DND-41 (cell line): Measurements from ENCODE around the gene ZDHHC1.

Source experiments
- ATAC-seq: fragments of 200-7000 bp; cut with Tn5 transposase; 3 replicates; pipeline ENCODE4 v1.9.1; 2021; ENCODE audit warnings: low read depth; ENCODE audit not compliant: insufficient read depth
- DNase-seq: peaks from one replicate; pipeline ENCODE4 v3.0.0-alpha.2; 2020
- H2AFZ ChIP-seq: 2 replicates; pipeline ENCODE4 v1.6.0; 2012; ENCODE audit warnings: low read depth, low read length
- H3K27ac ChIP-seq: 2 replicates; pipeline ENCODE4 v1.5.1; 2012; ENCODE audit warnings: low read length, inconsistent platforms
- H3K27me3 ChIP-seq: fragments of 200-600 bp; sonication (generic); 2 replicates; pipeline ENCODE4 v1.6.0; 2012; ENCODE audit warnings: low read length, mild to moderate bottlenecking, inconsistent platforms; ENCODE audit not compliant: insufficient read depth, poor library complexity
- H3K36me3 ChIP-seq: 2 replicates; pipeline ENCODE4 v1.5.1; 2012; ENCODE audit warnings: low read length, inconsistent platforms; ENCODE audit not compliant: insufficient read depth
- H3K4me1 ChIP-seq: 2 replicates; pipeline ENCODE4 v1.5.1; 2012; ENCODE audit warnings: mild to moderate bottlenecking, low read length; ENCODE audit not compliant: insufficient read depth
- H3K4me2 ChIP-seq: 2 replicates; pipeline ENCODE4 v1.6.0; 2012; ENCODE audit warnings: mild to moderate bottlenecking, moderate library complexity, low read length, inconsistent platforms; ENCODE audit not compliant: insufficient read depth
- H3K4me3 ChIP-seq, 2 experiments: fragments of 200-600 bp in 1 of 2; shearing (Covaris generic) in 1 of 2; 2 replicates each; pipeline ENCODE4 v1.5.1; 2012 to 2016; ENCODE audit warnings: inconsistent platforms in 2 of 2, low read length in 2 of 2, mild to moderate bottlenecking in 2 of 2, low read depth in 1 of 2, moderate library complexity in 1 of 2
- H3K79me2 ChIP-seq: 2 replicates; pipeline ENCODE4 v1.6.0; 2012; ENCODE audit warnings: low read length, inconsistent platforms; ENCODE audit not compliant: insufficient read depth
- H3K9ac ChIP-seq: 2 replicates; pipeline ENCODE4 v1.6.0; 2012; ENCODE audit warnings: low read depth, mild to moderate bottlenecking, inconsistent platforms, low read length, moderate library complexity
- H3K9me3 ChIP-seq: 2 replicates; pipeline ENCODE4 v1.5.1; 2012; ENCODE audit warnings: low read length, moderate library complexity, mild to moderate bottlenecking, inconsistent platforms; ENCODE audit not compliant: insufficient read depth, severe bottlenecking
- H4K20me1 ChIP-seq: 2 replicates; pipeline ENCODE4 v1.6.0; 2012; ENCODE audit warnings: low read length; ENCODE audit not compliant: insufficient read depth
- CTCF ChIP-seq: IDR thresholded peaks from 2 replicates; pipeline ENCODE4 v1.5.1; 2012; ENCODE audit warnings: borderline replicate concordance, low read length, moderate library complexity, mild to moderate bottlenecking; ENCODE audit not compliant: poor library complexity, severe bottlenecking; ENCODE audit errors: extremely low read depth
- EZH2 ChIP-seq: IDR thresholded peaks from 3 replicates; pipeline ENCODE4 v1.6.1; 2012; ENCODE audit warnings: borderline replicate concordance, low read depth, mild to moderate bottlenecking, moderate library complexity, low read length, inconsistent platforms; ENCODE audit not compliant: severe bottlenecking

The ZDHHC1 gene

GRCh38 chr16:67393788-67394154 lies 22.5 kb downstream of the ZDHHC1 start:
- Histone ChIP-seq H4K20me1 (no peaks in the 10 kb centered on the region), H3K36me3 (no peaks in the 10 kb centered on the region), H3K9ac (no peak overlapping the region), H3K4me3 (no peak overlapping the region), H3K4me2 (no peak overlapping the region), H3K27ac (no peak overlapping the region), H3K27me3 (no peaks in the 10 kb centered on the region), H3K79me2 (no peaks in the 10 kb centered on the region), H2AFZ (no peak overlapping the region), H3K4me1 (no peaks in the 10 kb centered on the region), H3K9me3 (no peaks in the 10 kb centered on the region)
- DNase-seq = no peak
- TF ChIP-seq CTCF (no peak), EZH2 (no peak)
- no peak for ATAC-seq

- H2AFZ ChIP-seq = no peak within 1 kb of the TSS
- no peaks in the 10 kb centered on the region for H3K9me3 ChIP-seq
- H3K27me3 ChIP-seq = no peaks in the 10 kb centered on the region
- no peak for TF ChIP-seq EZH2
- TF ChIP-seq CTCF = no peak
- no peaks in the 10 kb centered on the region for H3K79me2 ChIP-seq
- no peaks in the 10 kb centered on the region for H4K20me1 ChIP-seq
- ATAC-seq (no peak), DNase-seq (no peak)
- no peak within 1 kb of the TSS for H3K4me3 ChIP-seq
- H3K27ac ChIP-seq = no peak within 1 kb of the TSS
- H3K4me1 ChIP-seq = no peaks in the 10 kb centered on the region
- H3K9ac ChIP-seq = no peak within 1 kb of the TSS
- H3K36me3 ChIP-seq = no peaks in the 10 kb centered on the region
- H3K4me2 ChIP-seq = no peak within 1 kb of the TSS
Observed at GRCh38 chr16:67393111-67393787, 23.0 kb downstream of the ZDHHC1 start, which contains the start of gene TPPP3. Gene TPPP3 (minus strand): TSS chr16:67393498. CDS start chr16:67391111, 2,387 bp downstream.

GRCh38 chr16:67392301-67393059 lies 23.8 kb downstream of the ZDHHC1 start:
- Histone ChIP-seq H3K27me3 (no peaks in the 10 kb centered on the region), H3K4me1 (no peaks in the 10 kb centered on the region), H4K20me1 (no peaks in the 10 kb centered on the region), H3K36me3 (no peaks in the 10 kb centered on the region), H3K4me2 (no peak overlapping the region), H3K4me3 (no peak overlapping the region), H3K79me2 (no peaks in the 10 kb centered on the region), H2AFZ (no peak overlapping the region), H3K9ac (no peak overlapping the region), H3K9me3 (no peaks in the 10 kb centered on the region), H3K27ac (no peak overlapping the region)
- ATAC-seq (no peak), DNase-seq (no peak)
- no peak for TF ChIP-seq EZH2
- TF ChIP-seq CTCF = no peak
